NCI-H146 treated with DMSO at 0.1 percent for 48 hours (cell line): ENCODE measurements around the gene SARS1.

Source experiments
- DNase-seq: peaks from one replicate; lab custom pipeline; 2025; ENCODE audit not compliant: unreplicated experiment; lab: John Stamatoyannopoulos, UW

The SARS1 gene

GRCh38 chr1:109259674-109260557 lies 46.2 kb downstream of the SARS1 start:
- no peak for DNase-seq

- DNase-seq = no peak
Observed at GRCh38 chr1:109261006-109261405, 47.3 kb downstream of the SARS1 start.

GRCh38 chr1:109261578-109261977 lies 47.9 kb downstream of the SARS1 start:
- no peak for DNase-seq

- no peak for DNase-seq
Observed at GRCh38 chr1:109262231-109263055, 48.7 kb downstream of the SARS1 start.

GRCh38 chr1:109263234-109263596 lies 49.5 kb downstream of the SARS1 start:
- no peak for DNase-seq

- DNase-seq = peak; percentile 78
Observed at GRCh38 chr1:109263597-109264378, 50.1 kb downstream of the SARS1 start.

GRCh38 chr1:109264379-109264755 lies 50.6 kb downstream of the SARS1 start:
- no peak for DNase-seq

GRCh38 chr1:109265016-109265415 lies 51.3 kb downstream of the SARS1 start:
- DNase-seq = no peak

- DNase-seq = no peak
Observed at GRCh38 chr1:109265741-109266330, 52.1 kb downstream of the SARS1 start.

- no peak for DNase-seq
Observed at GRCh38 chr1:109266965-109267364, 53.2 kb downstream of the SARS1 start.

- no peak for DNase-seq
Observed at GRCh38 chr1:109267743-109268300, 54.1 kb downstream of the SARS1 start.

- DNase-seq = no peak
Observed at GRCh38 chr1:109268431-109269211, 54.9 kb downstream of the SARS1 start.

- DNase-seq = no peak
Observed at GRCh38 chr1:109269212-109269980, 55.7 kb downstream of the SARS1 start.

GRCh38 chr1:109269981-109270622 lies 56.4 kb downstream of the SARS1 start:
- no peak for DNase-seq

GRCh38 chr1:109270623-109271317 lies 57.1 kb downstream of the SARS1 start:
- no peak for DNase-seq

GRCh38 chr1:109271458-109271857 lies 57.7 kb downstream of the SARS1 start:
- DNase-seq = no peak

- DNase-seq = no peak
Observed at GRCh38 chr1:109272021-109272799, 58.5 kb downstream of the SARS1 start.
